AG04449 (cell line): ENCODE measurements around the gene URAD.

Experiments used
- CTCF ChIA-PET: fragments of 350-600 bp; formaldehyde crosslinking; extraction: SDS; loops from one replicate; lab custom pipeline; 2021; ENCODE audit warnings: antibody characterized with exemption; lab: Yijun Ruan, JAX
- POLR2A ChIA-PET: fragments of 400-600, 350-600 bp; formaldehyde crosslinking; extraction: SDS; loops from one replicate; lab custom pipeline; 2020; ENCODE audit warnings: antibody characterized with exemption, inconsistent platforms; lab: Yijun Ruan, JAX
- DNase-seq: peaks from one replicate; pipeline ENCODE4 v3.0.0-alpha.2; 2010; ENCODE audit warnings: low read depth, low spot score
- H3K4me3 ChIP-seq: 2 replicates; pipeline ENCODE4 v1.5.1; 2011; ENCODE audit warnings: low read depth, mild to moderate bottlenecking, control low read depth, low read length
- CTCF ChIP-seq: IDR thresholded peaks from one replicate; pipeline ENCODE4 v1.5.1; 2011; ENCODE audit warnings: mild to moderate bottlenecking, moderate library complexity, low read length, control low read depth, inconsistent platforms; ENCODE audit not compliant: insufficient read depth; ENCODE audit errors: missing control alignments

Gene URAD

GRCh38 chr13:27942972-27943371 is 45.5 kb downstream of the URAD start:
- CTCF ChIA-PET: interaction anchor here (0.9 to 1.7 kb wide), 2 partner anchors 11 to 41 kb away, joined by 3 to 13 read pairs; no protein-coding TSS in a partner anchor
- no peak for TF ChIP-seq CTCF

GRCh38 chr13:27933580-27934328 is 54.7 kb downstream of the URAD start:
- no peak for DNase-seq
- ChIA-PET POLR2A (no interaction called here), CTCF (interaction anchor here (1.4 to 2.7 kb wide), 2 partner anchors 20 to 571 kb away, joined by 3 to 10 read pairs; no protein-coding TSS in a partner anchor)
- H3K4me3 ChIP-seq: no peak overlapping the region
- TF ChIP-seq CTCF: no peak

More at GRCh38 chr13:27942972-27943371, 45.5 kb downstream of the URAD start:
- DNase-seq: no peak
- POLR2A ChIA-PET: no interaction called here
- no peak overlapping the region for H3K4me3 ChIP-seq

- H3K4me3 ChIP-seq: no peak overlapping the region
- DNase-seq: no peak
- ChIA-PET CTCF (interaction anchor here (1.4 to 2.7 kb wide), 2 partner anchors 20 to 571 kb away, joined by 3 to 10 read pairs; no protein-coding TSS in a partner anchor), POLR2A (no interaction called here)
- no peak for TF ChIP-seq CTCF
Observed at GRCh38 chr13:27933118-27933517, 55.4 kb downstream of the URAD start.

- TF ChIP-seq CTCF: no peak
- no peak for DNase-seq
- no peak overlapping the region for H3K4me3 ChIP-seq
- ChIA-PET CTCF (interaction anchor here (0.6 to 1.8 kb wide), 2 partner anchors 24 to 55 kb away, joined by 3 to 6 read pairs; no protein-coding TSS in a partner anchor), POLR2A (no interaction called here)
Observed at GRCh38 chr13:27929868-27930267, 58.6 kb downstream of the URAD start.

GRCh38 chr13:27928805-27929753 is 59.4 kb downstream of the URAD start:
- POLR2A ChIA-PET: no interaction called here
- no peak for TF ChIP-seq CTCF
- no peak for DNase-seq
- CTCF ChIA-PET: interaction anchor here (1.8 kb wide), 1 partner anchor 25 kb away, joined by 6 read pairs; no protein-coding TSS in a partner anchor
- no peak overlapping the region for H3K4me3 ChIP-seq
